GM19035 (cell line): Measurements from ENCODE around the gene ASCL5.

Source experiments
- ATAC-seq: cut with Tn5 transposase; IDR thresholded peaks from one replicate; pipeline ENCODE4 v1.9.1; 2021; ENCODE audit not compliant: unreplicated experiment

The ASCL5 gene

DNA sequence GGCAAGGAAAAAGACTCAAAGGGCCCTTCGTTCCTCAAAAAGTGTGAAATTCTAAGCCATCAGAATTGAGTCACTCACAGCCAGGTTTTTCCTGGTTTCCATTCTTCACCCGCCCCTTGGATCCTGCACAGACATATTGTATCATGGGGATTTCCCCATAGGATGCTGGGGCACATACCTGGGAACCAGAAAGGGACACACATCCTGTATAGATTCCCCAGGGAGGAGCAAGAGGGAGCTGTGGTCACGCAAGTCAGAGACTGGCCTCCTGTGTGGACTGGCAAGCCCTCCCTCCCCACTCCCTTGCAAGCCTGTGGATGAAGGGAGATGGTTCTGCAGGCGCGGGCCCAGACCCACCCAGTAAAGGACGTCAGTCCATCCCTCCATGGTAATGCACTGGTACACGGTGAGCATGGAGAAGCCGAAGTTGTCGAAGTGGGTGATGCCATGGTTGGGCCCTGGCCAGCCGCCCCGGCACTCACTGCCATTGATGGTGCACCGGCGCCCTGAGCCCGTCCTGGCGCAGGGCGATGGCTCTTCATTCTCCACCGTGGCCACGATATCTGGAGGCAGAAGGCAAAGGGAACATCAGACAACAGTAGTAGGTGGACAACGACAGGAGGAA lies 38.0 kb downstream of the ASCL5 start:
- ATAC-seq, result no peak

DNA sequence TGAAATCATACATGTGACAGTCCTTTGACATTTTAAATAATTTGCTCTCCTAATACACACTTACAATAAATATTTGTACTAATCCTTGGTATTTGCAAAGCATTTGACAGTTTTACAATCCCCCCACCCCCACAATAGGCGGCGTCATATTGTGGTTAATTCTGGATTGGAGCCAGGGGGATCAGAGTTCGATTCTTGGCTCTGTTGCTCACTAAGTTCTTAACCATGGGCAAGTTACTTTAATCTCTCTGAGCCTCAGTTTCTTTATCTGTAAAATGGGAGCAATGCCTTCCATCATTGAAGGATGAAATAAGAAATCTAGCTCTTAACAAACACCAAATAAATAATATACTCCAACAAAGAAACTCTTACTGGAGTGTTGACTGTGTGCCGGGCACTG lies 38.6 kb downstream of the ASCL5 start:
- ATAC-seq, result no peak

DNA sequence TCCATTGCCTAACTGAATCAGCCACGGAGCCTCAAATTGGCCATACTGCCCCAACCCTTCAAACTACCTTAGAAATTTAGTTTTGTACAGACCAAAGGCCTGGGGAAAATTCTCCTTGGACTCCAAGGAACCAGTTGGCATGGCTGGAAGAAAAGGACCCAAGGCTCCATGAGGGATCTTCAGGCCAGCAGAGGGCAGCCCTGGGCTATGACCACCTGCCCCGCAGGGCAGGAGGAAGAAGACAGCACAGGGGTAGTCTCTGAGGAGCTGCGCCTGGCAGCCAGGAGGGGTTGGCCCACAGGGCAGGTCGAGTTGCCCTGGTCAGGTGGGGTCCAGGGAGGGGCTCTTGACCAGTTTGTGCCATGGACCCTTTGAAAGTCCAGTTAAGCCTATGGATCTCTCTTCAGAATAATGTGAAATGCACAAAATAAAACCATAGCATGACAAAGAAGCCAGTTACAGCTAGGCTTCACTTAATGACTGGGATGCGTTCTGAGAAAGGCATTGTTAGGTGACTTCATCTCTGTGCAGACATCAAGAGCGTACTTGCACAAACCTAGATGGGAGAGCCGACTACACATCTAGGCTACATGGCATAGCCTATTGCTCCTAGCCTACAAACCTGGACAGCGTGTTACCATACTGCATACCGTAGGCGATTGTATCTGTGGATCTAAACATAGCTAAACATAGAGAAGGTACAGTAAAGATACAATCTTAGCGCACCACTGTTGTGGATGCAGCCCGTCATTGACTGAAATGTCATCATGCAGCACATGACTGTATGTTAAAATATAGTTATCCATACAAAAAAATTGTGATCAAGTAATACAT lies 40.9 kb downstream of the ASCL5 start:
- no peak for ATAC-seq

DNA sequence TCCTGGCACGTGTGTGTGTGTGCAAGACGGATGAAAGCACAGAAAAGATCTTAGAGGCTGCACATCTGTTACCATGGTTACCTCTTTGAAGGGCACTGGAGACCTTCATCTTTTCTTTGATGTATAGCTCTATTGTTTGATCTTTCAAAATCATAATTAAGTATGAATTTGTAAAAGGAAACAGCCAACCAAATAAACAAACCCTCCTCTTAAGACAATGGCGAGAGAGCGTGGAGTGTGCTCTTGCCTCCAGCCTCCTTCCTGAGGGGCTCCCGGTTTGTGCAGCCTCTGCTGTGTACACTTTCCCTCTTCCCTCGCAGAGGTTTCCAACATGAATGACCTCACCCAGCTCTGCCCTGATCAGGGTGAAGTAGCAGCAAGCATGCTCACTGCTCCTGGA lies 42.7 kb downstream of the ASCL5 start:
- ATAC-seq, result no peak

GRCh38 chr1:201083741-201084140 lies 43.2 kb downstream of the ASCL5 start:
- ATAC-seq, result no peak

DNA sequence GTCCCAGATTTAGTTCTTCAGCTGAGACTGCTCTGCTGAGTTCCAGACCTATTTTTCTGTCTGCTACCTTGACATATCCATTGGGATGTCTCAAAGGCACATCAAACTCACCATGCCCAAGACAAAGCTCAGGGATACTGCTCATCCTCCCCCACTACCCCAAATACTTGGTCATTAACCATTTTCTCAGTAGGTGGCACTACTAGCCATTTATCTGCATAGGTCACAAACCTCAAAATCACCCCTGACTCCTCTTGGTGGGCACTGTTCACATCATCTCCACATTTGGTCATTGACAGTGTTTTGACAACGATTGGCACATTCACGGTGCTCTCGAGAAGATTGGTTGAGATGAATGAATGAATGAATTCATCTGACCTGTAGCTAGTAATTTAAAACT lies 46.8 kb downstream of the ASCL5 start:
- no peak for ATAC-seq

- no peak for ATAC-seq
These were observed 49.2 kb downstream of the ASCL5 start for GRCh38 chr1:201077736-201078135.

- ATAC-seq, result no peak
These were observed 49.9 kb downstream of the ASCL5 start for GRCh38 chr1:201077116-201077515.

DNA sequence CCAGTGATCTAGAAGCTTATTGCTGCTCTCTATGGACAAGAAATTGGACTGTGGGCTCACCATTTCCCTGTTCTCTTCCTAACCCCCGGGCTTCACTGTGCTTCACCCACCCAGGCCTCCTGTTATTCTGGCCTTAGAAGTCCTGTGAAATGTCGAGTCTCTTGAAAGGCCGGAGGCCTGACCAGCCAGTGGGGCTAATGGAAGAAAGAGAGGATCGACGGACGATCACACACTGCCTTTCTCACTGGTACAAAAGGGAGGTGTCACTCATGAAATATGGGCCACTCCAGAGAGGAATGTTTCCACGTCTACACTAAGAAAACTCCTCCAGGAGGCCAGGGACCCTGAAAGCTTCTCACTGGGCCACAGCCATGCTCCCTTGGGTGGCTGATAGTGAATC lies 50.9 kb downstream of the ASCL5 start:
- ATAC-seq, result no peak

DNA sequence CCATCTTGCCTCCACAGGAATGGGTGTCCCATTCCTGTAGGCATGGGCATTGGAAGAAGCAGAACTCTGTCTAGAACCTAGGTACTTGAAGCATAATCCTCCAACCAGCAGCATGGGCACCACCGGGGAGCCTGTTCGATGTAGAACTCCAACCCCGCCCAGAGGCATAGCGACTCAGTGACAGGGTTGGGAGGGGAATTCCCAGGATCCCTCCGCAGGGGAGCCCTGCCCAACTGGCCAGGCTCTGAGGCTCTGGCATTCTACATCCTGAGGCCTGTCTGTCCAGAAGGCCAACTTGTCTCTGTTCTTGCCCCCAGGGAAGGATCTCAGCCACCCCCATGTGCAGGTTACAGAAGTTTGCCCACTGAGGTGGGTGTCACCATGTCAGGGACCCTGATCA lies 53.0 kb downstream of the ASCL5 start:
- no peak for ATAC-seq

DNA sequence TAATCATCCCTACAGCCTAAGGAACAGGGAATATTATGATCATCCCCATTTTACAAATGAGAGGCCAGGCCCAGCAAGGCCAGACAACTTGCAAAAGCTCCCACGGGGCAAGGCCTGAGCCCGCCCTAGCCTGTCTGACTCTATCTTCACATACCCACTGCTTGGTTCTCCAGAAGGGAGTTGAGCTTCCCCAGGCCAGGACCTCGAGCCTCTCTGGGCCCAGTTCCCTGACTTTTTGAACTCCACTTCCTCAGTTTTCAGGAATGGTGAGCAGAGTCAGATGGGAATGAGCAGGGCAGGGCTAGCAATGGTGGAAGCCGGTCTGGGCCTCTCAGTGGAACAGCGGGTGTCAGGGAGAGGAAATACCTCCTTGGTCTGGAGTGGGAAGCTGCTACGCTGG lies 54.1 kb downstream of the ASCL5 start:
- no peak for ATAC-seq

- no peak for ATAC-seq
These were observed 54.8 kb downstream of the ASCL5 start for GRCh38 chr1:201072149-201072548.

DNA sequence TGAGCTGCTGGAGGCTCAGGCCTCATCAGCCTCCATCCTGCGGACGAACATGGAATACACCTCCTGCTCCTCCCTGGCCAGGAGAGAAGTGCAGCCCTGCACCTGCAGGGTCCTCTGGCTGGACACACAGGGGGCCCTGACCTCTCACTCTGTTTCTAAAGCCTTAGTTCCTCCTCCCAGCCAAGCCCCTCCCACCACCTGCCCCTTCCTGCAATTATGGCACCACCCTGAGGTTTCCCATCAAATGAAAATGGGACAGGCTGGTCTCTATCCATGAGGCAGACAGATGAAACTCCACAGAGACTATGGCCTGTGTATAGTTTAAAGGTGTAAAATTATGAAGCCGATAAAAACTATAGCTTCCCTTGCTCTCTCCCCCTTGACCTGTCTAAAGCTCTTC lies 57.3 kb downstream of the ASCL5 start:
- ATAC-seq, result no peak

DNA sequence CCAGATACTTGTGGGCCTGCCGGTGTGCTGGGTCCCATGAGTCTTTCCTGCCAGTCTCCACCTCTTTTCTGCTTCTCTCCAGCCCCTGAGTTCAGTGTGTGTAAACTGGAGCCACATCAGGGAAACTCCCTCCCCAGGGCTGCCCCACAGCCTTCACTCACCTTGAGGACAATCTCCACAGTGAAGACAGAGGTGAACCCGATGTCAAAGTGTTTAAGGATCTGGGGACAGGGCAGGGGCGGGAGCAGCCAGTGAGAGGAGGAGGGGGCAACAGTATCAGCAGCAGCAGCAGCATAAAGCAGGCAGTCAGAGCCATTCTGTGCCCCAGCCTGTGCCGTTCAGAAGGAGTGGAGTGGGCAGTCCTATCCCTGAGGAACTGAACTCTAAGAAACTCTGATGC lies 58.0 kb downstream of the ASCL5 start:
- ATAC-seq, result no peak

DNA sequence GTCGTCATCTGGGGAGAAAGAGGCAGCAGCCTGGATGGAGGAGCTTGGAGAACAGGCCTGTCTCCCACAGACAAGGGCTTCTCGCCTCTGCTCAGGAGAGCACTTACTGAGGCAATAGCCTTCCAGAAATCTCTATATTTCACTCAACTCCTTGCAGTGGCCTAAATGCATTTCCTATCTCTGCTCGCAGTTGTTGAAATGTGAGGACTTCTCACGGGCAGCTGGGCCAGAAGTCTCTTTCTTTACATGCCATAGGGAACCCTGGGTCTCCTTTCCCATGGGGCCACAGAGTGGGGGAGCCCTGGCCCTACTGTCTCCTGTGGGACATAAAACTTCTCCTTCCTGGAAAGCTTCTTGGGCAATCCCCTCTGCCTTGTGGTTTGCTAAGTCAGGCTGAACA lies 60.0 kb downstream of the ASCL5 start:
- ATAC-seq, result no peak

DNA sequence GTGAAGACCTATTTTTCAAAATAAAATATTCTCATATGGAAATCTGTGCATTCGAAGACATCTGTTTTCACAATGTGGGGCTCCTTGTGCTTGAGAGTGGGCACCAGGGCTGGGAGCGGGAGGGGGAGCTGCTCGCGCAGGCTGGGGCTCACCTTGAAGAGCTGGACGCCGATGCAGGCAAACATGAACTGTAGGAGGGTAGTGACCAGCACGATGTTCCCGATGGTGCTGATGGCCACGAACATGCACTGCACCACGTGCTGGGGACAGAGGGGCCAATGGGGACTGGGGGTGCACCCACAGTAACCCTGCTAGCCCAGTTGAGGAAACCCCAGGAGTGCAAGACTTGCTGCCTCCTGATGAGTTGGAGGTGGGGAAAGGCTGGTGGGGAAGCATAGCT lies 61.3 kb downstream of the ASCL5 start:
- ATAC-seq, result no peak

GRCh38 chr1:201064806-201065205 lies 62.2 kb downstream of the ASCL5 start:
- no peak for ATAC-seq
